Activated CD4-positive, alpha-beta T cell treated with anti-CD3 and anti-CD28 coated beads, Interleukin-2, amount 10 ng/mL, durations not matched to agents 24 days and 14 days (primary cell): ENCODE results near the gene IFNGR1. TPM values are rescaled to one million over a fixed set of nuclear protein-coding genes. Genes with fewer than 3 reads are reported as not detected.

ENCODE experiments used
- DNase-seq: peaks from one replicate; pipeline ENCODE4 v3.0.0; 2022
- H3K27ac Mint-ChIP-seq: one replicate; pipeline ENCODE4 v1.8.0; 2022; ENCODE audit warnings: mild to moderate bottlenecking, mixed read lengths
- H3K27me3 Mint-ChIP-seq: one replicate; pipeline ENCODE4 v1.8.0; 2022; ENCODE audit warnings: mixed read lengths
- H3K36me3 Mint-ChIP-seq: one replicate; pipeline ENCODE4 v1.8.0; 2022; ENCODE audit warnings: low read depth, mild to moderate bottlenecking, mixed read lengths
- H3K4me1 Mint-ChIP-seq: one replicate; pipeline ENCODE4 v1.8.0; 2021; ENCODE audit warnings: mixed read lengths
- H3K4me3 Mint-ChIP-seq: one replicate; pipeline ENCODE4 v1.8.0; 2022; ENCODE audit warnings: mild to moderate bottlenecking, moderate library complexity, mixed read lengths
- H3K9me3 Mint-ChIP-seq: one replicate; pipeline ENCODE4 v1.8.0; 2021; ENCODE audit warnings: mixed read lengths
- intact Hi-C: fragments of 100-400 bp; cut with micrococcal nuclease; formaldehyde crosslinking; loops from one replicate; pipeline ENCODE4 v1.15.1; 2023
- total RNA-seq: library from RNA; stranded (reverse); gene quantifications from 2 replicates; pipeline ENCODE4 v1.2.3, GENCODE V29; 2022

IFNGR1 gene
- total RNA-seq, 1 donor from 2014 or later = 13.9 TPM

DNA sequence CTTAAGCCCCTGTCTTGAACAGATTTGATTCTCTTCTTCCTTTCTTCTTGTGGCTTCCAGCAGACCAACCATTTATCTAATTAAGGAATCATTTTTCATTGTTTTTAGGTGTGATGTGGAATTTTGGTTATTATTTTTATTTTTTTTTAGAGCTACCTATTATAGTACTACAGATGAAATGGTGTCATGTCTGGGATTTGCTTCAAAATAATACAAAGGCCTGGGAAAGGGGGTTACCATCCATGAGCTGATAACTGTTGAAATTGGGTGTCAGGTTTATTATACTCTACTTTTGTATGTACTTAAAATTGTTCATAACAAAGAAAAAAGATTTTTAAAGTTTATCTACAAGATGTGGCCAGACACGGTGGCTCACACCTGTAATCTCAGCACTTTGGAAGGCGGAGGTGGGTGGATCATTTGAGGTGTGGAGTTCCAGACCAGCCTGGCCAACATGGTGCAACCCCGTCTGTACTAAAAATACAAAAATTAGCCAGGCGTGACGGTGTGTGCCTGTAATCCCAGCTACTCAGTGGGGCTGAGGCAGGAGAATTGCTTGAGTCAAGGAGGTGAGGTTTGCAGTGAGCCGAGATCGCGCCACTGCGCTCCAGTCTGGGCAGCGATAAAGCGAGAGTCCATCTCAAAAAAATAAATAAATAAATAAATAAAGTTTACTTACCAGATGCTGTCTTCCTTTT lies 46.3 kb downstream of the IFNGR1 start:
- H3K4me1 Mint-ChIP-seq = peaks cover 11% of the 10 kb centered on the region
- H3K27me3 Mint-ChIP-seq = peaks cover 16% of the 10 kb centered on the region
- intact Hi-C loops = no loop called here
- no peak overlapping the region for H3K4me3 Mint-ChIP-seq
- no peak overlapping the region for H3K27ac Mint-ChIP-seq
- peaks cover 9% of the 10 kb centered on the region for H3K9me3 Mint-ChIP-seq
- no peaks in the 10 kb centered on the region for H3K36me3 Mint-ChIP-seq
- DNase-seq = no peak

- H3K4me1 Mint-ChIP-seq = peaks cover 14% of the 10 kb centered on the region
- H3K4me3 Mint-ChIP-seq = no peak overlapping the region
- no peak overlapping the region for H3K27ac Mint-ChIP-seq
- DNase-seq = no peak
- H3K9me3 Mint-ChIP-seq = peaks cover 10% of the 10 kb centered on the region
- peaks cover 16% of the 10 kb centered on the region for H3K27me3 Mint-ChIP-seq
- intact Hi-C loops = no loop called here
- H3K36me3 Mint-ChIP-seq = no peaks in the 10 kb centered on the region
Measured at GRCh38 chr6:137171824-137172733, 47.1 kb downstream of the IFNGR1 start.

- no peaks in the 10 kb centered on the region for H3K36me3 Mint-ChIP-seq
- H3K4me3 Mint-ChIP-seq = no peak overlapping the region
- H3K27ac Mint-ChIP-seq = no peak overlapping the region
- peaks cover 13% of the 10 kb centered on the region for H3K27me3 Mint-ChIP-seq
- H3K9me3 Mint-ChIP-seq = peaks cover 14% of the 10 kb centered on the region
- peaks cover 17% of the 10 kb centered on the region for H3K4me1 Mint-ChIP-seq
- no peak for DNase-seq
- intact Hi-C loops = no loop called here
Measured at GRCh38 chr6:137171053-137171374, 48.2 kb downstream of the IFNGR1 start.

- DNase-seq = no peak
- Mint-ChIP-seq H3K36me3 (no peaks in the 10 kb centered on the region), H3K4me1 (peaks cover 23% of the 10 kb centered on the region), H3K27ac (no peak overlapping the region), H3K9me3 (peaks cover 14% of the 10 kb centered on the region), H3K27me3 (peaks cover 9% of the 10 kb centered on the region), H3K4me3 (no peak overlapping the region)
- intact Hi-C loops = no loop called here
Measured at GRCh38 chr6:137170266-137171052, 48.7 kb downstream of the IFNGR1 start.

GRCh38 chr6:137167702-137168377 lies 51.3 kb downstream of the IFNGR1 start:
- Mint-ChIP-seq H3K4me3 (no peak overlapping the region), H3K4me1 (peaks cover 38% of the 10 kb centered on the region), H3K27me3 (no peaks in the 10 kb centered on the region), H3K27ac (peak overlapping the region; percentile 11), H3K36me3 (peaks cover 9% of the 10 kb centered on the region), H3K9me3 (peaks cover 25% of the 10 kb centered on the region)
- DNase-seq = no peak
- intact Hi-C loops = loop anchor here (2.0 kb wide), 2 partner anchors 51 to 73 kb away; partner anchors contain the start of gene IFNGR1

- DNase-seq = no peak
- Mint-ChIP-seq H3K36me3 (peaks cover 11% of the 10 kb centered on the region), H3K27ac (no peak overlapping the region), H3K4me3 (peak overlapping the region; percentile 1), H3K4me1 (peaks cover 40% of the 10 kb centered on the region), H3K27me3 (no peaks in the 10 kb centered on the region), H3K9me3 (peaks cover 25% of the 10 kb centered on the region)
- intact Hi-C loops = loop anchor here (2.0 kb wide), 1 partner anchor 72 kb away; no protein-coding TSS in a partner anchor
Measured at GRCh38 chr6:137166247-137167098, 52.7 kb downstream of the IFNGR1 start.

- H3K36me3 Mint-ChIP-seq = peaks cover 11% of the 10 kb centered on the region
- peaks cover 34% of the 10 kb centered on the region for H3K4me1 Mint-ChIP-seq
- H3K27me3 Mint-ChIP-seq = no peaks in the 10 kb centered on the region
- peaks cover 25% of the 10 kb centered on the region for H3K9me3 Mint-ChIP-seq
- H3K4me3 Mint-ChIP-seq = peak overlapping the region; percentile 7
- peak overlapping the region; percentile 41 for H3K27ac Mint-ChIP-seq
- DNase-seq = peak; percentile 88
- intact Hi-C loops = loop anchor here (2.0 kb wide), 1 partner anchor 71 kb away; no protein-coding TSS in a partner anchor
Measured at GRCh38 chr6:137165375-137166246, 53.6 kb downstream of the IFNGR1 start.

GRCh38 chr6:137163732-137164318 lies 55.4 kb downstream of the IFNGR1 start:
- no peak for DNase-seq
- peaks cover 14% of the 10 kb centered on the region for H3K36me3 Mint-ChIP-seq
- peaks cover 2% of the 10 kb centered on the region for H3K27me3 Mint-ChIP-seq
- H3K4me3 Mint-ChIP-seq = no peak overlapping the region
- peaks cover 22% of the 10 kb centered on the region for H3K9me3 Mint-ChIP-seq
- H3K27ac Mint-ChIP-seq = no peak overlapping the region
- intact Hi-C loops = no loop called here
- H3K4me1 Mint-ChIP-seq = peaks cover 40% of the 10 kb centered on the region

DNA sequence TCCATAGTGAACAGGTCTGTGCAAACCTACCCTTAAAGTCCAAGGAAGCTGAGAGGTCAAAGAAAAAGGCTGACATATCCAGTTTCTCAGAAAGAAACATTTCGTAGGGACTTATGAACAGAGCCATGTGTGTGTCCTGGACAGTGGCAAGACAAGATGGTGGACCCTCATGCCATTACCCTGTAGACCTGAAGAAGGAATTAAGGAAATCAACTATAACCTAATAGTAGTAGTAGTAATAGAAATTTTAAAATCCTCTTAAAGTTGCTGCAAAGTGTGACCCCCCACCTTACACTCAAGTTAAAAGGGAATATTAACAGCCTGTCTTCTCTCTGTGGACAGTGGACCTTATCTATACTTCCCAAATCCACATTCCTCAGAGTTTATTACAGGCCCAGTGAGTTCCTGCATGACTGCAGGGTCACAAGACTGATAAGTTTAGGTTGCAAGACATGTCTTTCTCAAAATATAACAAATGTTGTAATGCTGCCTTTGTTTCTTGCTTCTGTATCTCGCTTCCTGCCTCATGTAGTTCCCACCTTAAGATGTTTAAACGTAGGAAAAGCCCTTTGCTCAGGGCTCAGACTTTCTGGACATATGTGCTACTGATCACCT lies 56.4 kb downstream of the IFNGR1 start:
- no peak for DNase-seq
- peaks cover 39% of the 10 kb centered on the region for H3K4me1 Mint-ChIP-seq
- H3K36me3 Mint-ChIP-seq = peaks cover 16% of the 10 kb centered on the region
- H3K4me3 Mint-ChIP-seq = no peak overlapping the region
- intact Hi-C loops = no loop called here
- H3K27ac Mint-ChIP-seq = no peak overlapping the region
- H3K27me3 Mint-ChIP-seq = peaks cover 2% of the 10 kb centered on the region
- H3K9me3 Mint-ChIP-seq = peaks cover 24% of the 10 kb centered on the region

- intact Hi-C loops = no loop called here
- Mint-ChIP-seq H3K36me3 (peaks cover 17% of the 10 kb centered on the region), H3K27ac (no peak overlapping the region), H3K4me1 (peaks cover 37% of the 10 kb centered on the region), H3K27me3 (peaks cover 2% of the 10 kb centered on the region), H3K4me3 (no peak overlapping the region), H3K9me3 (peaks cover 18% of the 10 kb centered on the region)
- no peak for DNase-seq
Measured at GRCh38 chr6:137161949-137162348, 57.2 kb downstream of the IFNGR1 start.

- DNase-seq = no peak
- no peak overlapping the region for H3K27ac Mint-ChIP-seq
- peaks cover 18% of the 10 kb centered on the region for H3K36me3 Mint-ChIP-seq
- no peak overlapping the region for H3K4me3 Mint-ChIP-seq
- peaks cover 2% of the 10 kb centered on the region for H3K27me3 Mint-ChIP-seq
- peaks cover 41% of the 10 kb centered on the region for H3K4me1 Mint-ChIP-seq
- H3K9me3 Mint-ChIP-seq = peaks cover 14% of the 10 kb centered on the region
- intact Hi-C loops = no loop called here
Measured at GRCh38 chr6:137160763-137161162, 58.4 kb downstream of the IFNGR1 start.
